CD4-positive, alpha-beta T cell (primary cell): ENCODE results near the gene NDUFA8. TPM values are rescaled to one million over a fixed set of nuclear protein-coding genes. Genes with fewer than 3 reads are reported as not detected.

ENCODE experiments used
- ATAC-seq: fragments of 200-7000 bp; cut with Tn5 transposase; one replicate; pipeline ENCODE4 v1.10.0; 2022; ENCODE audit warnings: mild to moderate bottlenecking; ENCODE audit not compliant: poor library complexity
- CTCF ChIA-PET: fragments of 350-600 bp; sonication (Branson Sonifier 250); formaldehyde crosslinking; loops from one replicate; lab custom pipeline; 2021; ENCODE audit warnings: antibody characterized with exemption, inconsistent platforms; lab: Charles Lee
- POLR2A ChIA-PET: fragments of 350-600 bp; sonication (Branson Sonifier 250); formaldehyde crosslinking; loops from one replicate; lab custom pipeline; 2021; ENCODE audit warnings: antibody characterized with exemption, inconsistent platforms; lab: Charles Lee
- DNase-seq, 14 experiments: peaks; one replicate each; pipeline ENCODE4 v3.0.0-alpha.2; 2013 to 2020; ENCODE audit warnings: mixed read lengths in 2 of 14
- H3K27ac ChIP-seq, 2 donors: one replicate each; pipeline versions ENCODE4 v1.5.1 to v1.7.0; 2013; ENCODE audit warnings: low read length in 2 of 2, low read depth in 1 of 2, mild to moderate bottlenecking in 1 of 2
- H3K27me3 ChIP-seq, 2 experiments: 1 replicate in 1 of 2; 2 replicates in 1 of 2; pipeline versions ENCODE4 v1.6.1 to v1.7.0; 2013; ENCODE audit warnings: low read length in 2 of 2, control low read depth in 1 of 2, mild to moderate bottlenecking in 1 of 2, moderate library complexity in 1 of 2; ENCODE audit not compliant: insufficient read depth in 2 of 2, control insufficient read depth in 1 of 2
- H3K36me3 ChIP-seq: one replicate; pipeline ENCODE4 v1.6.1; 2013; ENCODE audit warnings: low read length, control low read depth; ENCODE audit not compliant: insufficient read depth
- H3K4me1 ChIP-seq: one replicate; pipeline ENCODE4 v1.6.1; 2013; ENCODE audit warnings: low read length, control low read depth; ENCODE audit not compliant: insufficient read depth
- H3K4me3 ChIP-seq: one replicate; pipeline ENCODE4 v1.5.1; 2013; ENCODE audit warnings: mild to moderate bottlenecking, low read length, moderate library complexity
- H3K9me3 ChIP-seq, 2 experiments: 1 replicate in 1 of 2; 2 replicates in 1 of 2; pipeline versions ENCODE4 v1.6.1 to v1.7.0; 2013; ENCODE audit warnings: low read length in 2 of 2, mild to moderate bottlenecking in 2 of 2, control low read depth in 1 of 2, moderate library complexity in 1 of 2; ENCODE audit not compliant: control insufficient read depth in 1 of 2, insufficient read depth in 1 of 2
- H3K27ac Mint-ChIP-seq: one replicate; pipeline ENCODE4 v1.8.0; 2020; ENCODE audit warnings: mixed read lengths
- H3K27me3 Mint-ChIP-seq: one replicate; pipeline ENCODE4 v1.8.0; 2021; ENCODE audit warnings: mixed read lengths
- H3K36me3 Mint-ChIP-seq: one replicate; pipeline ENCODE4 v1.8.0; 2021; ENCODE audit warnings: low read depth, mixed read lengths
- H3K4me1 Mint-ChIP-seq: one replicate; pipeline ENCODE4 v1.8.0; 2021; ENCODE audit warnings: low read depth, mixed read lengths
- H3K4me3 Mint-ChIP-seq: one replicate; pipeline ENCODE4 v1.8.0; 2020; ENCODE audit warnings: mild to moderate bottlenecking, mixed read lengths
- H3K9me3 Mint-ChIP-seq: one replicate; pipeline ENCODE4 v1.8.0; 2020; ENCODE audit warnings: mixed read lengths
- CTCF ChIP-seq: fragments of 200-600 bp; IDR thresholded peaks from one replicate; pipeline ENCODE4 v1.8.0; 2022; ENCODE audit warnings: antibody characterized with exemption, mild to moderate bottlenecking
- intact Hi-C, 2 experiments: fragments of 100-400 bp; cut with DNase I in 1 of 2; cut with micrococcal nuclease in 1 of 2; formaldehyde crosslinking; loops; one replicate each; pipeline versions ENCODE4 v1.15.1 to v1.9.0; 2023 to 2025; cut with DNase I, micrococcal nuclease
- total RNA-seq, 174 experiments: library from RNA in 2 of 174; stranded (reverse) in 2 of 174; gene quantifications; one replicate each; pipeline ENCODE4 v1.2.3 and lab custom pipeline; 2021 to 2026

NDUFA8 gene
- total RNA-seq, 2 experiments from 2014 or later = 4.5 to 5.0 TPM

DNA sequence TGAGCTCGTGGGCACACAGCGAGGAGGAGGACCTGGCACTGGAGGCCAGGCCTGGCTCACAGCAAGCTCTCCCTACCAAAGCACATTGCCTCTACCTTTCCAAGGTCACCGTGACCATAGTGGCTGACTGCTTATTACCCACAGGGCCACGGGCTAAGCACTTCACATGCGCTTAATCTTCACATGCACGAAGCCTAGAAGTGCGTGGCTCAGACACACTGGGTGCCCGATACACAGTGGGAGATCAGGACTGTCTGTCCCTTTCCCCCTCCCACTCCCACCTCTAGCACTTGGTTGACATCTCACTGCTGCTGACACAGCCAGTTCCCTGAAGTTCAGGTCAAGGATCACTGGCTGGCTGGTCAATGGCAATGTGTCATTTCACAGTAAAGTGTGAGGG, 45.6 kb upstream of the NDUFA8 start:
- Mint-ChIP-seq H3K36me3 (no peaks in the 10 kb centered on the region), H3K27me3 (peaks cover 34% of the 10 kb centered on the region), H3K27ac (no peak overlapping the region), H3K4me1 (no peaks in the 10 kb centered on the region), H3K9me3 (no peaks in the 10 kb centered on the region), H3K4me3 (no peak overlapping the region)
- Histone ChIP-seq H3K4me3 (no peak overlapping the region), H3K4me1 (no peaks in the 10 kb centered on the region), H3K27me3 (peaks cover 4 to 9% of the 10 kb centered on the region in 2 experiments), H3K9me3 (no peaks in the 10 kb centered on the region), H3K27ac (no peak overlapping the region), H3K36me3 (no peaks in the 10 kb centered on the region)
- DNase-seq (no peak), ATAC-seq (no peak)
- intact Hi-C loops = no loop called here
- CTCF ChIA-PET = no interaction called here
- POLR2A ChIA-PET = no interaction called here
- TF ChIP-seq CTCF = no peak

DNA sequence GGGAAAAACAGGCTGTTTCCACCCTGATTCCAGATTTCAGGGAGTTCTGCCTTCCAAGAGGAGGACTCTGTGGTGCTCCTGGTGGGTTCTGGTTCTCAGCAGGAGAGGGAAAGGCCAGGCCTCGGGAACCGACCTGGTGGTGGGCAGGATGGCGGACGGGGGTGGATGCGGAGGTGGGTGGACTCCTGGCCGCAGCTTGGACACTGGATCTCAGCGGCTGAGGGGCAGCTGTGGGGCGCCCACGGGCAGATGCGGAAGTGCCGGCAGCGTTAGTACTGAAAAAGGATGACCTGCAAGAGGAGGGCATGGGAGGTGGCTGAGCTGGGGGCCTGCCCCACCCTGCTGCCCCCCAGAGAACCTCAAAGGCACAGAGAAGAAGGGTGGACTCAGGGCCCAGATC, 44.9 kb upstream of the NDUFA8 start:
- DNase-seq (no peak), ATAC-seq (no peak)
- CTCF ChIA-PET = no interaction called here

GRCh38 chr9:122204055-122204454, 44.5 kb upstream of the NDUFA8 start:
- no peak for TF ChIP-seq CTCF
- H3K27ac Mint-ChIP-seq = no peak overlapping the region
- CTCF ChIA-PET = no interaction called here

More for the DNA sequence above, 44.9 kb upstream of the NDUFA8 start:
- TF ChIP-seq CTCF = no peak
- Mint-ChIP-seq H3K4me3 (no peak overlapping the region), H3K27ac (no peak overlapping the region), H3K27me3 (peaks cover 32% of the 10 kb centered on the region), H3K4me1 (no peaks in the 10 kb centered on the region), H3K9me3 (no peaks in the 10 kb centered on the region), H3K36me3 (no peaks in the 10 kb centered on the region)
- no peak overlapping the region for H3K27ac ChIP-seq
- H3K4me3 ChIP-seq = no peak overlapping the region
- intact Hi-C loops = no loop called here
- no peaks in the 10 kb centered on the region for H3K36me3 ChIP-seq
- H3K9me3 ChIP-seq = no peaks in the 10 kb centered on the region
- POLR2A ChIA-PET = no interaction called here
- H3K27me3 ChIP-seq = peaks cover 3 to 7% of the 10 kb centered on the region in 2 experiments
- H3K4me1 ChIP-seq = no peaks in the 10 kb centered on the region

More at GRCh38 chr9:122204055-122204454, 44.5 kb upstream of the NDUFA8 start:
- peaks cover 28% of the 10 kb centered on the region for H3K27me3 Mint-ChIP-seq
- peaks cover 0 to 5% of the 10 kb centered on the region in 2 experiments for H3K27me3 ChIP-seq
- H3K36me3 ChIP-seq = no peaks in the 10 kb centered on the region
- H3K4me1 Mint-ChIP-seq = no peaks in the 10 kb centered on the region
- POLR2A ChIA-PET = no interaction called here
- H3K4me1 ChIP-seq = no peaks in the 10 kb centered on the region
- intact Hi-C loops = no loop called here
- H3K4me3 ChIP-seq = no peak overlapping the region
- ATAC-seq (no peak), DNase-seq (no peak)
- no peaks in the 10 kb centered on the region for H3K9me3 ChIP-seq
- H3K27ac ChIP-seq = no peak overlapping the region
- H3K4me3 Mint-ChIP-seq = no peak overlapping the region
- H3K36me3 Mint-ChIP-seq = no peaks in the 10 kb centered on the region
- no peaks in the 10 kb centered on the region for H3K9me3 Mint-ChIP-seq
